GM12873 (cell line): ENCODE results near the gene ZNF567.

Experiments
- CTCF ChIP-seq: IDR thresholded peaks from 2 replicates; pipeline ENCODE4 v1.5.1; 2012; ENCODE audit warnings: low read depth, mild to moderate bottlenecking, moderate library complexity, low read length, control low read depth; ENCODE audit not compliant: insufficient read depth; ENCODE audit errors: missing control alignments

The ZNF567 gene

GRCh38 chr19:36719687-36720556, 32.5 kb downstream of the ZNF567 start:
- TF ChIP-seq CTCF: no peak

GRCh38 chr19:36745870-36746269, 58.5 kb downstream of the ZNF567 start:
- no peak for TF ChIP-seq CTCF

- no peak for TF ChIP-seq CTCF
Measured at GRCh38 chr19:36747750-36748149, 60.3 kb downstream of the ZNF567 start.

GRCh38 chr19:36748431-36749275, 61.2 kb downstream of the ZNF567 start:
- no peak for TF ChIP-seq CTCF

GRCh38 chr19:36750066-36750691, 62.8 kb downstream of the ZNF567 start:
- no peak for TF ChIP-seq CTCF
